Nephron progenitor cell (in vitro differentiated cells): ENCODE data around the gene UBE2U.

Experiments used
- DNase-seq: peaks from one replicate; pipeline ENCODE4 v3.0.0; 2021
- H3K27ac Mint-ChIP-seq: 2 replicates; pipeline ENCODE4 v1.8.0; 2021; ENCODE audit warnings: mild to moderate bottlenecking, moderate library complexity, mixed read lengths
- H3K27me3 Mint-ChIP-seq: 2 replicates; pipeline ENCODE4 v1.8.0; 2021; ENCODE audit warnings: mild to moderate bottlenecking, low read depth, mixed read lengths; ENCODE audit not compliant: poor library complexity
- H3K36me3 Mint-ChIP-seq: 2 replicates; pipeline ENCODE4 v1.8.0; 2021; ENCODE audit warnings: low read depth, mixed read lengths
- H3K4me1 Mint-ChIP-seq: 2 replicates; pipeline ENCODE4 v1.8.0; 2021; ENCODE audit warnings: mixed read lengths
- H3K4me3 Mint-ChIP-seq: 2 replicates; pipeline ENCODE4 v1.8.0; 2021; ENCODE audit warnings: mild to moderate bottlenecking, moderate library complexity, mixed read lengths
- H3K9me3 Mint-ChIP-seq: 2 replicates; pipeline ENCODE4 v1.8.0; 2021; ENCODE audit warnings: mild to moderate bottlenecking, moderate library complexity, mixed read lengths
- TF ChIP-seq, protein P1 (sequence below): fragments of 200-600 bp; sonication (generic); IDR thresholded peaks from 2 replicates; pipeline ENCODE4 v1.5.0; 2021; ENCODE audit warnings: antibody characterized with exemption

Gene UBE2U

DNA sequence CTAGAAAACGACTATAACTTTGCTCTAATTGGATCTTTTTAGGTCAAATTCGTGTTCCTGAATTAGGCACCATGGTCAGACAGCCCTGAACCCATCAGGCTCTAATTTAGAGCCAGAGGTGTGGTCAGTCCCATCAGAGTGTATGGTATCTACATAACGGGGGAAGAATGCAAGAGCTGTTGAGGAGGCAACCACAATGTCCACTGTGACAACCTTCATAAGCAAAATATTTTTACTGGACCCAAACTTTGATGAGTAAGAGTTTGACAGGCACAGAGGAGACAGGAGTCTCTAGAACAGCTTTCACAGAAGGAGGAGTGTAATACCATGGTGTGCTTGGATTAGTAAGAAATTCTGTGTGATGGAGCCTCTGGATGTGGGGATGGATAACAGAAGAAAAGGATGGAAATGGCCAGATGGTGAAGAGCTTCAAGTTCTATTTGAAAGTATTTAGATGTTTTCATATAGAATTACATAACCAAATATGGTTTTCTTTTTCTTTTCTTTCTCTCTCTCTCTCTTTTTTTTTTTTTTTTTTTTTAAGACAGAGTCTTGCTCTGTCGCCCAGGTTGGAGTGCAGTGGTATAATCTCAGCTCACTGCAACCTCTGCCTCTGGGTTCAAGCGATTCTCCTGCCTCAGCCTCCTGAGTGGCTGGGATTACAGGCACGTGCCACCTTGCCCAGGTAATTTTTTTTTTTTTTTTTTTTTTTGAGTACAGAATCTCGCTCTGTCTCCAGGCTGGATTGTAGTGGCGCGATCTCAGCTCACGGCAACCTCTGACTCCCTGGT is 24.9 kb downstream of the UBE2U start:
- no peaks in the 10 kb centered on the region for H3K36me3 Mint-ChIP-seq
- peaks cover 21% of the 10 kb centered on the region for H3K27me3 Mint-ChIP-seq
- TF ChIP-seq, protein P1, sequence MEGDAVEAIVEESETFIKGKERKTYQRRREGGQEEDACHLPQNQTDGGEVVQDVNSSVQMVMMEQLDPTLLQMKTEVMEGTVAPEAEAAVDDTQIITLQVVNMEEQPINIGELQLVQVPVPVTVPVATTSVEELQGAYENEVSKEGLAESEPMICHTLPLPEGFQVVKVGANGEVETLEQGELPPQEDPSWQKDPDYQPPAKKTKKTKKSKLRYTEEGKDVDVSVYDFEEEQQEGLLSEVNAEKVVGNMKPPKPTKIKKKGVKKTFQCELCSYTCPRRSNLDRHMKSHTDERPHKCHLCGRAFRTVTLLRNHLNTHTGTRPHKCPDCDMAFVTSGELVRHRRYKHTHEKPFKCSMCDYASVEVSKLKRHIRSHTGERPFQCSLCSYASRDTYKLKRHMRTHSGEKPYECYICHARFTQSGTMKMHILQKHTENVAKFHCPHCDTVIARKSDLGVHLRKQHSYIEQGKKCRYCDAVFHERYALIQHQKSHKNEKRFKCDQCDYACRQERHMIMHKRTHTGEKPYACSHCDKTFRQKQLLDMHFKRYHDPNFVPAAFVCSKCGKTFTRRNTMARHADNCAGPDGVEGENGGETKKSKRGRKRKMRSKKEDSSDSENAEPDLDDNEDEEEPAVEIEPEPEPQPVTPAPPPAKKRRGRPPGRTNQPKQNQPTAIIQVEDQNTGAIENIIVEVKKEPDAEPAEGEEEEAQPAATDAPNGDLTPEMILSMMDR = no peak

DNA sequence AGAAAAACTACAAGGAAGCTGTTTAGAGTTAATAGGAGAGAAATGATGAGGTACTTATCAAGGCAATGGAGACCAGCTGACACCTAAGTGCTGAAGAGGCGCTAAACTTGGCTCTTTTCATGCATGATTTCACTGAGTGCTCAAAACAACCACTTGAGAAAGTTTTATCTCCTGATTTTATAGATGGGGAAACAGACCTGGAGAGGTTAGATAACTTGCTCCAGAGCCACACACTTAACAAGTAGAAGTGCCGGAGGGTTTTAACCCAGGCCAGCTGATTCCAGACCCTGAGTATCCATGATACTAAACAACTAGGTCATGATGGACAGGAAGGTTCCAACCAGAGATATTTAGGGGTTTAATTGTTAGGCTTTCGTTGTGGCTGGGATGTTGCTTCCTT is 25.9 kb downstream of the UBE2U start:
- H3K27me3 Mint-ChIP-seq = peaks cover 20% of the 10 kb centered on the region
- peaks cover 25% of the 10 kb centered on the region for H3K4me1 Mint-ChIP-seq
- no peak overlapping the region for H3K27ac Mint-ChIP-seq
- no peak for DNase-seq
- TF ChIP-seq, protein P1 = no peak
- no peaks in the 10 kb centered on the region for H3K9me3 Mint-ChIP-seq
- H3K4me3 Mint-ChIP-seq = no peak overlapping the region
- no peaks in the 10 kb centered on the region for H3K36me3 Mint-ChIP-seq

More for the DNA sequence above, 24.9 kb downstream of the UBE2U start:
- Mint-ChIP-seq H3K9me3 (no peaks in the 10 kb centered on the region), H3K27ac (no peak overlapping the region), H3K4me1 (peaks cover 20% of the 10 kb centered on the region), H3K4me3 (no peak overlapping the region)
- DNase-seq = no peak

DNA sequence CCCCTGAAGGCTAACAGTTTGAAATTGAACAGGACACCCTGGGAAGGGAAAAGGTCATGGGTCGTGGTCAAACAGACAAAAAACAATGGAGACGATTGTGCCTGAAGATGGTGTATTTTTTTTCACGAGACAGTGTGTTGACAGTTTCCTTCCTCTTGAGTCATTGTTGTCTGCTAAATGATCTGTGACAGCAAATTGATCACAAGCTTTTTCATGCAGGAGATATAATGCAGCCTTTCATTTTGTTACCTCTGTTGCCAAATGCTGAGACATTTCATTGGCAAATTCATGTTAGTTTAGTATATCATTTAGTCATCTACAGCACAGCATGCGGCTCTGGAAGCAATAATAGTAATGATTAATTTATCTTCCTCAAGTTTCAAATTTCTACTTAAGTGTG is 27.7 kb downstream of the UBE2U start:
- Mint-ChIP-seq H3K27ac (no peak overlapping the region), H3K9me3 (no peaks in the 10 kb centered on the region)

DNA sequence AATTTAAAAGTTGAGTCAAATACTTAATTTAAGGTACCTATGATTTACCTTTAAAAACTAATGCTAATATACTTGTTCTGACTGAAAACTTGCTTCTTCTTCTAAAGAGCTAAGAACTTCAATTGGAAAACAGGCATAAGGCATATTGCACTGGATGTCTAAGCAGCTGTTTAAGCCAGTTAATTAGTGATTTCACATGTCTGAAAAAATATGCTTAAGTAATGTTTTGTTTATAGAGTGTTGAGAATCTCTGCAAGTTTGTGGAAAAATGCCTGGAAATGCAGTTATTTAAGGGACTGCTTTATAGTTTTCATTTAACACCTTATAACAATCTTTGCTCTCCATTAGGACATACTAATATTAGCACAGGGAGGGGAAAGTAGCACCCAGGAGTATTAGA is 28.2 kb downstream of the UBE2U start:
- no peak for DNase-seq
- no peak overlapping the region for H3K27ac Mint-ChIP-seq
- H3K4me3 Mint-ChIP-seq = no peak overlapping the region
- H3K4me1 Mint-ChIP-seq = peaks cover 25% of the 10 kb centered on the region
- H3K36me3 Mint-ChIP-seq = no peaks in the 10 kb centered on the region
- TF ChIP-seq, protein P1 = no peak
- peaks cover 16% of the 10 kb centered on the region for H3K27me3 Mint-ChIP-seq
- no peaks in the 10 kb centered on the region for H3K9me3 Mint-ChIP-seq

More for the DNA sequence above, 27.7 kb downstream of the UBE2U start:
- peaks cover 25% of the 10 kb centered on the region for H3K4me1 Mint-ChIP-seq
- DNase-seq = no peak
- H3K27me3 Mint-ChIP-seq = peaks cover 16% of the 10 kb centered on the region
- no peak overlapping the region for H3K4me3 Mint-ChIP-seq
- TF ChIP-seq, protein P1 = no peak
- H3K36me3 Mint-ChIP-seq = no peaks in the 10 kb centered on the region

DNA sequence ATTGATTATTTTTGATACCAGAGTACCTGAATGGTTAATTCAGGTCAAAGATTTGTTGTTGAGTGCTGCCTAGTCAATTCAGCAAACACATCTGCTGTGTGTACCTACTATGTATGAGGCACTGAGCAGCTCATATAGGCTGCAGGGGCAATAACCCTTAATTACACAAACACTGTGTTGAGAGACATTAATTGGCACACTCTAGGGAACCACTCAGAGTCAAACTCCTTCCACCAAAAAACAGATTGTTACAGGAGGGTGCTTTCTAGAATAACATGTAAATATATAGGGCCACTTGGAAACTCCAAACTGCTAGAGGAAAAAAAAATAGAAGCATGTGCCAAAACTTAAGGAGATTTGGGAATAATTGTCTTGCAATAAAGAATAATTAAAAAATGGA is 31.3 kb downstream of the UBE2U start:
- Mint-ChIP-seq H3K27me3 (peaks cover 5% of the 10 kb centered on the region), H3K4me3 (no peak overlapping the region), H3K27ac (no peak overlapping the region), H3K9me3 (no peaks in the 10 kb centered on the region), H3K4me1 (peaks cover 22% of the 10 kb centered on the region), H3K36me3 (no peaks in the 10 kb centered on the region)
- TF ChIP-seq, protein P1 = no peak
- no peak for DNase-seq

DNA sequence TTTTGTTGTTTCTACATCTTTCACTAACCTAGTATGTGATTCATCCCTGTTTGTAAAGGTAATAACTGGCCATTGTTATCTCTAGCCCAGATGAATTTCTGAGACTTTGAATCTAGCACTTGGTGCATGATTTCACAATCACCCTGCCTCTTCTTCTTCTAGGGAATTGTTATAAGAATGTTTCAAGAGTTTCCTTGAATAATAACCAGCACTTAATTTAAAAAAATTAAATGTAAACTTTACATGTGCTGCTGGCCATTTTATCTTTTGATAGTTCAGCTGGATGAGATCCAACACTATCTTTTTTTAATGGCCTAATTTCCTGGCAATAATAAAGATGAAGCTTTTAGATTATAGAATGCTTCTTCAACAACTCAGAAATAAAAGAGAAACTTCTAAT is 31.8 kb downstream of the UBE2U start:
- Mint-ChIP-seq H3K4me1 (peaks cover 17% of the 10 kb centered on the region), H3K36me3 (no peaks in the 10 kb centered on the region), H3K27ac (no peak overlapping the region), H3K9me3 (no peaks in the 10 kb centered on the region), H3K4me3 (no peak overlapping the region), H3K27me3 (peaks cover 4% of the 10 kb centered on the region)
- no peak for DNase-seq
- TF ChIP-seq, protein P1 = no peak
